GM23338 (cell line): Measurements from ENCODE around the gene HEXD. TPM values are rescaled to one million over a fixed set of nuclear protein-coding genes. Genes with fewer than 3 reads are reported as not detected.

Experiments
- ATAC-seq: fragments of 200-7000 bp; cut with Tn5 transposase; 3 replicates; pipeline ENCODE4 v1.9.1; 2020
- DNase-seq: peaks from one replicate; pipeline ENCODE4 v3.0.0-alpha.2; 2015; ENCODE audit warnings: low spot score
- H2AFZ ChIP-seq: fragments of 200-600 bp; sonication (generic); 2 replicates; pipeline ENCODE4 v1.8.0; 2016; ENCODE audit warnings: antibody characterized with exemption, mild to moderate bottlenecking, moderate library complexity
- H3F3A ChIP-seq: fragments of 200-600 bp; sonication (generic); replicated peaks from 2 replicates; pipeline ENCODE4 v1.8.0; 2017; ENCODE audit warnings: antibody characterized with exemption, mixed run types, low read depth
- H3K27ac ChIP-seq: fragments of 200-600 bp; sonication (generic); 2 replicates; pipeline ENCODE4 v1.6.1; 2016; ENCODE audit warnings: low read depth
- H3K27me3 ChIP-seq: fragments of 200-600 bp; sonication (generic); 2 replicates; pipeline ENCODE4 v1.8.0; 2016; ENCODE audit warnings: mild to moderate bottlenecking, mixed run types, moderate library complexity; ENCODE audit not compliant: insufficient read depth
- H3K36me3 ChIP-seq: fragments of 200-600 bp; sonication (generic); 2 replicates; pipeline ENCODE4 v1.8.0; 2016; ENCODE audit warnings: mild to moderate bottlenecking; ENCODE audit not compliant: insufficient read depth
- H3K4me1 ChIP-seq: fragments of 200-600 bp; sonication (generic); 2 replicates; pipeline ENCODE4 v1.8.0; 2016; ENCODE audit warnings: mild to moderate bottlenecking, moderate library complexity; ENCODE audit not compliant: insufficient read depth
- H3K4me2 ChIP-seq: fragments of 200-600 bp; sonication (generic); 2 replicates; pipeline ENCODE4 v1.7.1; 2017; ENCODE audit warnings: mixed run types
- H3K4me3 ChIP-seq: fragments of 200-600 bp; sonication (generic); 2 replicates; pipeline ENCODE4 v1.6.1; 2016; ENCODE audit warnings: mixed run types
- H3K79me2 ChIP-seq: fragments of 200-600 bp; sonication (generic); replicated peaks from 2 replicates; pipeline ENCODE4 v1.8.0; 2017; ENCODE audit warnings: mild to moderate bottlenecking; ENCODE audit not compliant: insufficient read depth
- H3K9me2 ChIP-seq: fragments of 200-600 bp; sonication (generic); 2 replicates; pipeline ENCODE4 v1.8.0; 2017; ENCODE audit not compliant: insufficient read depth
- H4K20me1 ChIP-seq: fragments of 200-600 bp; sonication (generic); replicated peaks from 2 replicates; pipeline ENCODE4 v1.8.0; 2017; ENCODE audit warnings: mild to moderate bottlenecking; ENCODE audit not compliant: insufficient read depth
- H3K27ac Mint-ChIP-seq: 2 replicates; pipeline ENCODE4 v1.8.0; 2020; ENCODE audit warnings: inconsistent platforms, mild to moderate bottlenecking, moderate library complexity, mixed read lengths
- H3K27me3 Mint-ChIP-seq: 3 replicates; pipeline ENCODE4 v1.8.0; 2022; ENCODE audit warnings: low read depth, mild to moderate bottlenecking, moderate library complexity, mixed read lengths, inconsistent platforms; ENCODE audit not compliant: insufficient read depth, poor library complexity
- H3K36me3 Mint-ChIP-seq: 3 replicates; pipeline ENCODE4 v1.8.0; 2021; ENCODE audit warnings: low read depth, mild to moderate bottlenecking, inconsistent platforms, moderate library complexity, mixed read lengths
- H3K4me1 Mint-ChIP-seq: 3 replicates; pipeline ENCODE4 v1.8.0; 2020; ENCODE audit warnings: mild to moderate bottlenecking, inconsistent platforms, mixed read lengths
- H3K4me3 Mint-ChIP-seq: 3 replicates; pipeline ENCODE4 v1.8.0; 2021; ENCODE audit warnings: moderate library complexity, mild to moderate bottlenecking, inconsistent platforms, mixed read lengths
- H3K9me3 Mint-ChIP-seq: 3 replicates; pipeline ENCODE4 v1.8.0; 2020; ENCODE audit warnings: moderate library complexity, mild to moderate bottlenecking, inconsistent platforms, mixed read lengths
- CREB1 ChIP-seq: fragments of 250-450 bp; sonication (Bioruptor Pico); IDR thresholded peaks from 2 replicates; pipeline ENCODE4 v1.5.0; 2020; ENCODE audit warnings: low read depth, mild to moderate bottlenecking, moderate library complexity
- CTCF ChIP-seq, 2 experiments: fragments of 200-600 bp in 1 of 2; sonication (generic) in 1 of 2; conservative IDR thresholded peaks; 2 replicates each; pipeline versions ENCODE4 v1.5.1 to v1.6.1; 2016 to 2017; ENCODE audit warnings: antibody characterized with exemption in 2 of 2, low read depth in 2 of 2, mild to moderate bottlenecking in 2 of 2, moderate library complexity in 1 of 2
- ETS1 ChIP-seq: IDR thresholded peaks from 2 replicates; pipeline ENCODE4 v1.6.1; 2016; ENCODE audit warnings: antibody characterized with exemption
- EZH2 ChIP-seq: fragments of 200-600 bp; sonication (generic); IDR thresholded peaks from one replicate; pipeline ENCODE4 v1.8.0; 2017; ENCODE audit warnings: antibody characterized with exemption, mild to moderate bottlenecking, low read depth; ENCODE audit not compliant: unreplicated experiment
- JUNB ChIP-seq: IDR thresholded peaks from one replicate; pipeline ENCODE4 v1.6.1; 2016; ENCODE audit warnings: antibody characterized with exemption; ENCODE audit not compliant: unreplicated experiment
- NANOG ChIP-seq: IDR thresholded peaks from 2 replicates; pipeline ENCODE4 v1.6.1; 2016; ENCODE audit warnings: antibody characterized with exemption, borderline replicate concordance
- REST ChIP-seq: IDR thresholded peaks from one replicate; pipeline ENCODE4 v1.6.1; 2018; ENCODE audit warnings: antibody characterized with exemption; ENCODE audit not compliant: unreplicated experiment
- ZNF462 ChIP-seq: fragments of 250-450 bp; sonication (Bioruptor Pico); IDR thresholded peaks from 2 replicates; pipeline ENCODE4 v1.5.0; 2020; ENCODE audit warnings: mild to moderate bottlenecking, moderate library complexity
- polyA plus RNA-seq: library from polyadenylated mRNA; unstranded; fragments of >200 nt; fragmentation: Nextera tagmentation; extraction: Ambion mirVana; gene quantifications from 2 replicates; pipeline ENCODE4 v1.2.1, GENCODE V29; 2016
- total RNA-seq: library from RNA; depleted of rRNA; stranded (reverse); fragments of >200 nt; shearing (Covaris generic); gene quantifications from 2 replicates; pipeline ENCODE4 v1.2.3, GENCODE V29; 2014

Gene HEXD
- total and polyA plus RNA-seq, 2 experiments from 2014 or later: 11.9 to 31.1 TPM

- TF ChIP-seq ZNF462: no peak
- no peak for TF ChIP-seq REST
Observed at GRCh38 chr17:82382933-82383255, 35.3 kb upstream of the HEXD start (continued).

GRCh38 chr17:82383411-82383810, 34.7 kb upstream of the HEXD start:
- peaks cover 6% of the 10 kb centered on the region for H3K4me1 Mint-ChIP-seq
- H4K20me1 ChIP-seq: no peaks in the 10 kb centered on the region
- H3K4me3 Mint-ChIP-seq: no peak overlapping the region
- no peak overlapping the region for H2AFZ ChIP-seq
- DNase-seq: no peak
- no peak for ATAC-seq
- H3K4me3 ChIP-seq: no peak overlapping the region
- H3K27me3 Mint-ChIP-seq: peaks cover 20% of the 10 kb centered on the region
- no peak for TF ChIP-seq EZH2
- no peak for TF ChIP-seq CTCF (conservative IDR thresholded peaks at IDR 0.05; ENCODE audit: low read depth in 2 of 2)
- no peak for TF ChIP-seq CREB1
- TF ChIP-seq ETS1: no peak
- no peak for TF ChIP-seq JUNB
- TF ChIP-seq NANOG: no peak
- no peaks in the 10 kb centered on the region for H3F3A ChIP-seq
- H3K27ac Mint-ChIP-seq: no peak overlapping the region
- H3K4me1 ChIP-seq: no peaks in the 10 kb centered on the region
- no peak overlapping the region for H3K27ac ChIP-seq
- no peak overlapping the region for H3K4me2 ChIP-seq
- H3K9me3 Mint-ChIP-seq: no peaks in the 10 kb centered on the region; the same call in 2 of the 3 replicates
- no peaks in the 10 kb centered on the region for H3K36me3 ChIP-seq
- H3K27me3 ChIP-seq: no peaks in the 10 kb centered on the region
- H3K36me3 Mint-ChIP-seq: no peaks in the 10 kb centered on the region
- no peaks in the 10 kb centered on the region for H3K79me2 ChIP-seq
- H3K9me2 ChIP-seq: no peaks in the 10 kb centered on the region
